Measurements from ENCODE around the gene SLC66A1. TPM values are rescaled to one million over a fixed set of nuclear protein-coding genes. Genes with fewer than 3 reads are reported as not detected.
A peak's percentile ranks its signal among the peaks of the same experiment; 100 is the strongest.

Gene SLC66A1
- total RNA-seq, 6 experiments from 2014 or later = 8.4 to 20.6 (median 11.2) TPM

DNA sequence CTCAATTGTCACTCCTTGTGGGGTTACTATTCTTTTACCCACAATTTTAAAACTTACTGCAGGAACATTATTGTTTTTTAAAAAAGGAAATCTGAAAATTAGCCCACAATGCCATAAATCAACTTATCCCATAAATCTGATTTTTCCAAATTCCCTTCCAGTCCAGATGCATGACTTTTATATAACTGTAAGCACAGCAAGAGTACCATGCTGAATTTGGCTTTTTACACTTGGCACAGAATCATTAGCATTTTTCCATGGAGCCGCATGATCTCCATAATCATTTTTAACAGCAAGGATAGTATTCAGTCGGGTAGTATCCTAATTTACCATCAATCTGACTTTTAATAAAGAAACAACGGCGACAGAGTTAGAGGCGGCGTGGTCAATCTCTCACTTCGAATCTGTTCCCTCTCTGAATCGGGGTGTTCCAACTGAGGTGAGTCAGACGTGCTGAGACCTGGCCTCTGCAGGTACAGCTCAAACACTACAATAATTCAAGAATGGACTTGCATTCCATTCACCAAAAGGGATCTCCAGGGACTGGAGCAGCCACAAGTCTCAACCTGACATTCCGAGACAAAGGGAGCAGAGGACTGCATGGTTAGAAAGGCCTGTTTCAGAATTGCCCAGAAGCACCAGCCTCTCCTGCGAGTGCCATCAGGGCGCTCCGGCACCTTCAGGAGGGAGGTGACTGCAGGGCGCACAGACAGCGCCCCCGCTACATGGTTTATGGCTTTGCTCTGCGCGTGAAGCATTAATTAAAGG is 48.9 kb downstream of the SLC66A1 start:
- no peak for TF ChIP-seq POLR2A (IDR thresholded peaks at IDR 0.05)
- TF ChIP-seq, protein P1, sequence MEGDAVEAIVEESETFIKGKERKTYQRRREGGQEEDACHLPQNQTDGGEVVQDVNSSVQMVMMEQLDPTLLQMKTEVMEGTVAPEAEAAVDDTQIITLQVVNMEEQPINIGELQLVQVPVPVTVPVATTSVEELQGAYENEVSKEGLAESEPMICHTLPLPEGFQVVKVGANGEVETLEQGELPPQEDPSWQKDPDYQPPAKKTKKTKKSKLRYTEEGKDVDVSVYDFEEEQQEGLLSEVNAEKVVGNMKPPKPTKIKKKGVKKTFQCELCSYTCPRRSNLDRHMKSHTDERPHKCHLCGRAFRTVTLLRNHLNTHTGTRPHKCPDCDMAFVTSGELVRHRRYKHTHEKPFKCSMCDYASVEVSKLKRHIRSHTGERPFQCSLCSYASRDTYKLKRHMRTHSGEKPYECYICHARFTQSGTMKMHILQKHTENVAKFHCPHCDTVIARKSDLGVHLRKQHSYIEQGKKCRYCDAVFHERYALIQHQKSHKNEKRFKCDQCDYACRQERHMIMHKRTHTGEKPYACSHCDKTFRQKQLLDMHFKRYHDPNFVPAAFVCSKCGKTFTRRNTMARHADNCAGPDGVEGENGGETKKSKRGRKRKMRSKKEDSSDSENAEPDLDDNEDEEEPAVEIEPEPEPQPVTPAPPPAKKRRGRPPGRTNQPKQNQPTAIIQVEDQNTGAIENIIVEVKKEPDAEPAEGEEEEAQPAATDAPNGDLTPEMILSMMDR (IDR thresholded peaks at IDR 0.05) = no peak
- no peak overlapping the region for H3K4me3 ChIP-seq
- H3K27ac ChIP-seq = no peak overlapping the region
- no peaks in the 10 kb centered on the region for H3K27me3 ChIP-seq
- WGBS (ENCODE audit: insufficient coverage, low coverage, low lambda C conversion rate, missing lambda C conversion rate) = 92% methylated on average over 13 of the region's 18 CpGs
- DNase-seq = no peak
- intact Hi-C loops (cut with DNase I) = no loop called here
- H3K4me1 ChIP-seq = peaks cover 0 to 14% (median 0%) of the 10 kb centered on the region in 4 donors
- no peak for ATAC-seq
- H3K9me3 ChIP-seq = no peaks in the 10 kb centered on the region
- peaks cover 0 to 7% (median 6%) of the 10 kb centered on the region in 4 donors for H3K36me3 ChIP-seq

DNA sequence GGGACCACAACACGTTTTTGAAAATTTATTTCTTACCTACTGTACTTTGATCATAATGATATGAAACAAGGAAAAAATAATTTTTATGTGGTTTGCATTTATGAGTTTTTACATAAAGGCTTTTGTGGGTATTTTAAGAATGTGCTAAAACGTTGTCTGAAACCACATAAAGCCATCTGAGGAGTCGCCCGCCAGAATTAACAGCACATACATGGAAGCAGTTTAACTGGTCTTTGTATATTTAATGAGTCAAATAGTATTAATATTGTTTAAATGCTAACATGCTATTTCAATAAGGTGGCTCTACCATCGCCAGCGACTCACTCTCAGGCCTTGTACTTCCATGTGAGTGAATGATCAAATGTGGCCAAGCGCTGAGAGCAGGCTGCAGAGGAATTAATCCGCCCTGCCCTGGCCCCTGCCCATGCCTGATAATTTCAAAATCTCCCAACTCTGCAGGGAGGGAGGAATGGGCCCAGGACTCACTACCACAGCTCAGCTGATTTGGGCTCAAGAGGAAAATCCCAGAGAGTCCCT is 49.6 kb downstream of the SLC66A1 start:
- H3K4me1 ChIP-seq = peaks cover 0 to 15% (median 0%) of the 10 kb centered on the region in 4 donors
- no peak for DNase-seq
- H3K4me3 ChIP-seq = no peak overlapping the region
- H3K9me3 ChIP-seq = no peaks in the 10 kb centered on the region
- no peak for ATAC-seq
- peaks cover 0 to under 1% (median 0%) of the 10 kb centered on the region in 4 donors for H3K36me3 ChIP-seq
- intact Hi-C loops (cut with DNase I) = no loop called here
- no peaks in the 10 kb centered on the region for H3K27me3 ChIP-seq
- H3K27ac ChIP-seq = no peak overlapping the region
- TF ChIP-seq, protein P1 (IDR thresholded peaks at IDR 0.05) = no peak
- TF ChIP-seq POLR2A (IDR thresholded peaks at IDR 0.05) = no peak
- WGBS (ENCODE audit: insufficient coverage, low coverage, low lambda C conversion rate, missing lambda C conversion rate) = 79% methylated on average over 7 of the region's 8 CpGs

DNA sequence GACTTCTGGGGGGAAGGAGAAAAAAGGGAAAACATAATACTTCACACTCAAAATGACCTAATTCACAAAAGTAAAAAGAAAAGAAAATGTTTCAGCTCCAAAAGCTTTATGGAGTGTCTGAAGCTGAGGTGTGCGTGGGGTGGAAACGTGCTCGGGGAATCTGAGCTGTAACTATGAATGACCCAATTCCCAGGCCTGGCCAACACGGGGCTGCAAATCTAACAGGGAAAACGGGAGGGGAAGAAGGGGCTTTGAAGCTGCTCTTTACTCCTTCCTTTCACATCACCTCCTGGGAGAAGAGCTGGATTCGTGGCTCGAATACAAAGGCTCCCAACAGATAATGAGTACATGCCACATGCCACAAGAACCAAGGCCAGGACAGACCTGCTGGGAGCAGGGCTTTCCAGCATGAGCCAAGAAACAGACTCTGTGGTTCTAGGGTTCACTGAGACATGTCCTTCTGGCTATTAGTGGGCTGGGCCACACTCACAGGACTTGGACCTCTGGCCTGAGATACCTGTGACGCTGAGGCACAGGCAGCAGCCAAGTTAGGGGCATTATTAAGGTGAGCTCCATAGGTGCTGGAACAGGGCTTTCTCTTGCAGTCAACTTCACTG is 51.5 kb downstream of the SLC66A1 start:
- peak overlapping the region in 1 of 3 donors; percentile 25 for H3K27ac ChIP-seq
- TF ChIP-seq POLR2A (IDR thresholded peaks at IDR 0.05) = no peak
- intact Hi-C loops (cut with DNase I) = no loop called here
- WGBS (ENCODE audit: insufficient coverage, low coverage, low lambda C conversion rate, missing lambda C conversion rate) = 87% methylated on average over 5 of the region's 8 CpGs
- DNase-seq (peak in 2 of 3 donors; percentile 65 to 73), ATAC-seq (peak; percentile 13 to 89 (median 46))
- no peaks in the 10 kb centered on the region for H3K9me3 ChIP-seq
- H3K36me3 ChIP-seq = no peaks in the 10 kb centered on the region
- no peaks in the 10 kb centered on the region for H3K27me3 ChIP-seq
- peaks cover 0 to 31% (median 0%) of the 10 kb centered on the region in 4 donors for H3K4me1 ChIP-seq
- no peak overlapping the region for H3K4me3 ChIP-seq

DNA sequence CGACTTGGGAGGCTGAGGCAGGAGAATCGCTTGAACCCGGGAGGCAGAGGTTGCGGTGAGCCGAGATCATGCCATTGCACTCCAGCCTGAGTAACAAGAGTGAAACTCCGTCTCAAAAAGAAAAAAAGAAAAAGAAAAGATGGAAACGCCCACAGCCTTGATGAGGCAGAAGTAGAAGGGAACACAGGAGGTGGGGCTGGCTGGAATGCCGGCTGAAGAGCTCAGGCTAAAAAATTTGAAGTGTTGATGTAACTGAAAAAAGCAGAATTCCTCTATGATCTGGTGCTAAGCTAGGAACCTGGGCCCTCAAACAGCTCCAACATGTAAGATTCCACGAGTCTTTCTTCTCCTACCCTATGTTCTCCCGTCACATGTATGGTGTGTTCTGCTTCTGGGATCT is 53.6 kb downstream of the SLC66A1 start:
- Histone ChIP-seq H3K9me3 (no peaks in the 10 kb centered on the region), H3K4me1 (peaks cover 0 to 31% (median 0%) of the 10 kb centered on the region in 4 donors), H3K4me3 (no peak overlapping the region), H3K36me3 (no peaks in the 10 kb centered on the region), H3K27me3 (no peaks in the 10 kb centered on the region), H3K27ac (no peak overlapping the region)
- TF ChIP-seq POLR2A (IDR thresholded peaks at IDR 0.05) = no peak
- TF ChIP-seq, protein P1 (IDR thresholded peaks at IDR 0.05) = no peak
- 73% methylated on average over 5 of the region's 10 CpGs for WGBS (ENCODE audit: insufficient coverage, low coverage, low lambda C conversion rate, missing lambda C conversion rate)
- ATAC-seq = no peak
- no peak for DNase-seq
- intact Hi-C loops (cut with DNase I) = no loop called here
